ENCODE data around the gene FOXO1.

FOXO1 gene

GRCh38 chr13:40590112-40590862 is 76.2 kb downstream of the FOXO1 start:
- H3K4me2 ChIP-seq (ENCODE audit: low read length, poor library complexity, severe bottlenecking): no peak overlapping the region
- no peak overlapping the region for H3K4me3 ChIP-seq (ENCODE audit: insufficient read depth in 1 of 2, low read depth in 1 of 2, low read length in 2 of 2)
- H2BK5ac ChIP-seq (ENCODE audit: low read depth, low read length, poor library complexity, severe bottlenecking): no peak overlapping the region
- H3K27ac ChIP-seq (ENCODE audit: low read length, poor library complexity, severe bottlenecking): peak overlapping the region; percentile 67
- H3K14ac ChIP-seq (ENCODE audit: low read length in 2 of 2): no peak overlapping the region
- no peak overlapping the region for H2BK120ac ChIP-seq (ENCODE audit: low read depth, low read length)
- no peak overlapping the region for H2AFZ ChIP-seq (ENCODE audit: low read depth, low read length)
- peaks cover 7% of the 10 kb centered on the region for H3K4me1 ChIP-seq (ENCODE audit: control insufficient read depth, insufficient read depth, low read depth, low read length)
- H3K9ac ChIP-seq (ENCODE audit: low read length): peak overlapping the region; percentile 43
- WGBS: 98% methylated on average over 8 of the region's 8 CpGs
- no peak overlapping the region for H3K4ac ChIP-seq (ENCODE audit: low read depth in 1 of 2, low read length in 2 of 2)
- no peak overlapping the region for H4K8ac ChIP-seq (ENCODE audit: low read length)
- H3K9me3 ChIP-seq (ENCODE audit: control insufficient read depth, low read length): no peaks in the 10 kb centered on the region
- H3K27me3 ChIP-seq (ENCODE audit: control insufficient read depth in 1 of 2, insufficient read depth in 1 of 2, low read length in 2 of 2): no peaks in the 10 kb centered on the region
- H3K36me3 ChIP-seq (ENCODE audit: control insufficient read depth in 1 of 2, insufficient read depth in 2 of 2, low read depth in 1 of 2, low read length in 2 of 2): no peaks in the 10 kb centered on the region
- H2BK12ac ChIP-seq (ENCODE audit: low read length in 2 of 2): no peak overlapping the region
- DNase-seq: no peak
- no peak overlapping the region for H2AK5ac ChIP-seq (ENCODE audit: low read length, severe bottlenecking)
- no peak overlapping the region for H3K23ac ChIP-seq (ENCODE audit: low read length in 2 of 2)
- H3K18ac ChIP-seq (ENCODE audit: low read depth in 1 of 2, low read length in 2 of 2): no peak overlapping the region
- no peak overlapping the region for H4K91ac ChIP-seq (ENCODE audit: low read length)
- H3K79me1 ChIP-seq (replicated peaks; ENCODE audit: low read length, poor library complexity, severe bottlenecking): peaks cover 30% of the 10 kb centered on the region
- H2BK15ac ChIP-seq (ENCODE audit: low read depth, poor library complexity, severe bottlenecking): no peak overlapping the region

GRCh38 chr13:40589285-40590109 is 76.9 kb downstream of the FOXO1 start:
- Histone ChIP-seq H2BK120ac (ENCODE audit: low read depth, low read length) (no peak overlapping the region), H3K18ac (ENCODE audit: low read depth in 1 of 2, low read length in 2 of 2) (no peak overlapping the region), H3K79me1 (replicated peaks; ENCODE audit: low read length, poor library complexity, severe bottlenecking) (peaks cover 31% of the 10 kb centered on the region), H3K36me3 (ENCODE audit: control insufficient read depth in 1 of 2, insufficient read depth in 2 of 2, low read depth in 1 of 2, low read length in 2 of 2) (no peaks in the 10 kb centered on the region), H3K4me3 (ENCODE audit: insufficient read depth in 1 of 2, low read depth in 1 of 2, low read length in 2 of 2) (no peak overlapping the region), H3K23ac (ENCODE audit: low read length in 2 of 2) (no peak overlapping the region), H3K9me3 (ENCODE audit: control insufficient read depth, low read length) (no peaks in the 10 kb centered on the region), H4K8ac (ENCODE audit: low read length) (no peak overlapping the region), H3K4ac (ENCODE audit: low read depth in 1 of 2, low read length in 2 of 2) (no peak overlapping the region), H3K4me1 (ENCODE audit: control insufficient read depth, insufficient read depth, low read depth, low read length) (peaks cover 7% of the 10 kb centered on the region), H3K14ac (ENCODE audit: low read length in 2 of 2) (no peak overlapping the region), H3K27ac (ENCODE audit: low read length, poor library complexity, severe bottlenecking) (peak overlapping the region; percentile 67), H2AFZ (ENCODE audit: low read depth, low read length) (no peak overlapping the region), H3K27me3 (ENCODE audit: control insufficient read depth in 1 of 2, insufficient read depth in 1 of 2, low read length in 2 of 2) (no peaks in the 10 kb centered on the region), H2AK5ac (ENCODE audit: low read length, severe bottlenecking) (no peak overlapping the region), H2BK12ac (ENCODE audit: low read length in 2 of 2) (no peak overlapping the region), H3K9ac (ENCODE audit: low read length) (peak overlapping the region; percentile 43), H2BK15ac (ENCODE audit: low read depth, poor library complexity, severe bottlenecking) (no peak overlapping the region), H3K4me2 (ENCODE audit: low read length, poor library complexity, severe bottlenecking) (no peak overlapping the region), H4K91ac (ENCODE audit: low read length) (no peak overlapping the region), H2BK5ac (ENCODE audit: low read depth, low read length, poor library complexity, severe bottlenecking) (no peak overlapping the region)
- DNase-seq: peak; percentile 44
- WGBS: 72% methylated on average over 2 of the region's 4 CpGs

- Histone ChIP-seq H3K4me1 (ENCODE audit: control insufficient read depth, insufficient read depth, low read depth, low read length) (peaks cover 7% of the 10 kb centered on the region), H2BK120ac (ENCODE audit: low read depth, low read length) (no peak overlapping the region), H3K14ac (ENCODE audit: low read length in 2 of 2) (no peak overlapping the region), H3K4me2 (ENCODE audit: low read length, poor library complexity, severe bottlenecking) (no peak overlapping the region), H3K27me3 (ENCODE audit: control insufficient read depth in 1 of 2, insufficient read depth in 1 of 2, low read length in 2 of 2) (no peaks in the 10 kb centered on the region), H3K27ac (ENCODE audit: low read length, poor library complexity, severe bottlenecking) (no peak overlapping the region), H2AK5ac (ENCODE audit: low read length, severe bottlenecking) (no peak overlapping the region), H4K91ac (ENCODE audit: low read length) (no peak overlapping the region), H2BK15ac (ENCODE audit: low read depth, poor library complexity, severe bottlenecking) (no peak overlapping the region), H2BK5ac (ENCODE audit: low read depth, low read length, poor library complexity, severe bottlenecking) (no peak overlapping the region), H3K79me1 (replicated peaks; ENCODE audit: low read length, poor library complexity, severe bottlenecking) (peaks cover 30% of the 10 kb centered on the region), H2BK12ac (ENCODE audit: low read length in 2 of 2) (no peak overlapping the region), H3K23ac (ENCODE audit: low read length in 2 of 2) (no peak overlapping the region), H3K4me3 (ENCODE audit: insufficient read depth in 1 of 2, low read depth in 1 of 2, low read length in 2 of 2) (no peak overlapping the region), H4K8ac (ENCODE audit: low read length) (no peak overlapping the region), H3K36me3 (ENCODE audit: control insufficient read depth in 1 of 2, insufficient read depth in 2 of 2, low read depth in 1 of 2, low read length in 2 of 2) (no peaks in the 10 kb centered on the region), H2AFZ (ENCODE audit: low read depth, low read length) (no peak overlapping the region), H3K4ac (ENCODE audit: low read depth in 1 of 2, low read length in 2 of 2) (no peak overlapping the region), H3K9me3 (ENCODE audit: control insufficient read depth, low read length) (peaks cover 5% of the 10 kb centered on the region), H3K18ac (ENCODE audit: low read depth in 1 of 2, low read length in 2 of 2) (no peak overlapping the region), H3K9ac (ENCODE audit: low read length) (no peak overlapping the region)
- no peak for DNase-seq
- WGBS: 100% methylated on average over 1 of the region's 2 CpGs
These were observed 78.3 kb downstream of the FOXO1 start for GRCh38 chr13:40588101-40588500.

- Histone ChIP-seq H4K91ac (ENCODE audit: low read length) (no peak overlapping the region), H3K4me3 (ENCODE audit: insufficient read depth in 1 of 2, low read depth in 1 of 2, low read length in 2 of 2) (no peak overlapping the region), H3K18ac (ENCODE audit: low read depth in 1 of 2, low read length in 2 of 2) (no peak overlapping the region), H4K8ac (ENCODE audit: low read length) (no peak overlapping the region), H3K14ac (ENCODE audit: low read length in 2 of 2) (no peak overlapping the region), H3K27me3 (ENCODE audit: control insufficient read depth in 1 of 2, insufficient read depth in 1 of 2, low read length in 2 of 2) (no peaks in the 10 kb centered on the region), H3K9me3 (ENCODE audit: control insufficient read depth, low read length) (peaks cover 12% of the 10 kb centered on the region), H3K27ac (ENCODE audit: low read length, poor library complexity, severe bottlenecking) (no peak overlapping the region), H3K36me3 (ENCODE audit: control insufficient read depth in 1 of 2, insufficient read depth in 2 of 2, low read depth in 1 of 2, low read length in 2 of 2) (no peaks in the 10 kb centered on the region), H2BK12ac (ENCODE audit: low read length in 2 of 2) (no peak overlapping the region), H3K9ac (ENCODE audit: low read length) (no peak overlapping the region), H2AK5ac (ENCODE audit: low read length, severe bottlenecking) (no peak overlapping the region), H2BK120ac (ENCODE audit: low read depth, low read length) (no peak overlapping the region), H2BK15ac (ENCODE audit: low read depth, poor library complexity, severe bottlenecking) (no peak overlapping the region), H3K79me1 (replicated peaks; ENCODE audit: low read length, poor library complexity, severe bottlenecking) (peaks cover 27% of the 10 kb centered on the region), H3K23ac (ENCODE audit: low read length in 2 of 2) (no peak overlapping the region), H3K4me1 (ENCODE audit: control insufficient read depth, insufficient read depth, low read depth, low read length) (peaks cover 7% of the 10 kb centered on the region), H2BK5ac (ENCODE audit: low read depth, low read length, poor library complexity, severe bottlenecking) (no peak overlapping the region), H2AFZ (ENCODE audit: low read depth, low read length) (no peak overlapping the region), H3K4me2 (ENCODE audit: low read length, poor library complexity, severe bottlenecking) (no peak overlapping the region), H3K4ac (ENCODE audit: low read depth in 1 of 2, low read length in 2 of 2) (no peak overlapping the region)
- no peak for DNase-seq
- 75% methylated on average over 2 of the region's 5 CpGs for WGBS
These were observed 79.4 kb downstream of the FOXO1 start for GRCh38 chr13:40586886-40587565.

All from mesenchymal stem cell (in vitro differentiated cells and primary cell).